Measurements from ENCODE around the gene HACD4. TPM values are rescaled to one million over a fixed set of nuclear protein-coding genes. Genes with fewer than 3 reads are reported as not detected.

Gene HACD4
- total and polyA plus RNA-seq, 2 donors (not counting 3 experiments of a cell fraction or from before 2014, with no cell fraction given): 1.3 to 1.4 TPM

DNA sequence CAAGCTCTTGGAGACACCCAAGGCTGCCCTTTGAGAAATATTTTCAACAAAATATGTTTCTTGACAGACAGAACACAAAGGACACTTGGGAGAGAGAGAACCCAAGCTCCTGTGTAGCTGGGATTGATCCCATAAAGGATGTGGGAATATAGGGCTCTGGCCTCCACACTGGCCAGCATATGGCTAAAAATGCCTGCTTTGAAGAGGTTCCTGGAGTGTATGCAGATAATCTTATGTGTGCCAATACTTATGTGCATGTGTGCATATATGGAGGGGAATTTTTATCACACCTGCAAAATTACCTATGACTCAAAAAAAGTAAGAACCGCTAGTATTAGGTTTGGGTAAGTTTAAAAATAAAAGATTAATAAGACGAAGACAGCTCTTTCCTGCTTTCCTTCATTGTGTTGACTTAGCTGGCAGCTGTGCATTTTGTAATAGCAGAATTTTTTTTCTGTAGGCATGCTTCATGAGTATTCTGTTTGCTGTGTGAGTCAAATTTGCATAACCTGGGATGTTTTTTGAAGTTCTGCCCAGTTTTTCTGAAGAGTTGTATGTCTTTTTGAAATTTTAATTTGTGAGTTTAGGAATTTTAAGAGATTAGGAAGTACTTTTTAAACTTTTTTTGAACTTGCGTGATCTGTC is 42.6 kb downstream of the HACD4 start:
- no TSS peak for BruUV-seq (replicated peaks)
- Histone ChIP-seq H3K79me2 (ENCODE audit: control insufficient read depth, insufficient read depth, low read length) (no peaks in the 10 kb centered on the region), H3K9me3 (replicated peaks; ENCODE audit: control insufficient read depth, insufficient read depth, low read length) (no peaks in the 10 kb centered on the region), H3K4me1 (ENCODE audit: control insufficient read depth, extremely low read depth, insufficient read depth, low read length) (no peaks in the 10 kb centered on the region), H2AFZ (ENCODE audit: low read depth, low read length) (no peak overlapping the region), H3K27ac (ENCODE audit: insufficient read depth, low read depth, low read length) (no peak overlapping the region), H3K9me1 (replicated peaks; ENCODE audit: control insufficient read depth, extremely low read depth, insufficient read depth, low read length) (no peaks in the 10 kb centered on the region), H3K27me3 (ENCODE audit: control insufficient read depth in 2 of 2, insufficient read depth in 2 of 2, low read length in 2 of 2) (no peaks in the 10 kb centered on the region), H3K36me3 (ENCODE audit: control insufficient read depth in 2 of 2, extremely low read depth in 1 of 2, insufficient read depth in 2 of 2, low read length in 2 of 2) (peaks cover 2 to 10% of the 10 kb centered on the region in 2 experiments), H4K20me1 (replicated peaks; ENCODE audit: control insufficient read depth, extremely low read depth, insufficient read depth, low read length) (no peaks in the 10 kb centered on the region), H3K4me2 (ENCODE audit: insufficient read depth, low read length) (no peak overlapping the region), H3K4me3 (replicated peaks in 1 of 3; ENCODE audit: insufficient read depth in 1 of 3, low read depth in 1 of 3, low read length in 3 of 3) (no peak overlapping the region), H3K9ac (replicated peaks; ENCODE audit: extremely low read depth, insufficient read depth, low read length) (no peak overlapping the region)
- ChIA-PET CTCF (interaction anchor here (1.7 kb wide), 1 partner anchor 48 kb away, joined by 4 read pairs; no protein-coding TSS in a partner anchor), POLR2A (no interaction called here)
- DNase-seq (ENCODE audit: low read depth, low spot score) (peak; percentile 37), FAIRE-seq (no peak)
- dilution Hi-C loops (cut with MboI; ENCODE audit: extremely low pct_ligation_motif_present, low sequenced_read_pairs) (no loop called here), intact Hi-C loops (cut with micrococcal nuclease) (no loop called here)
- TF ChIP-seq, protein P1, sequence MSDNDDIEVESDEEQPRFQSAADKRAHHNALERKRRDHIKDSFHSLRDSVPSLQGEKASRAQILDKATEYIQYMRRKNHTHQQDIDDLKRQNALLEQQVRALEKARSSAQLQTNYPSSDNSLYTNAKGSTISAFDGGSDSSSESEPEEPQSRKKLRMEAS (IDR thresholded peaks at IDR 0.05; ENCODE audit: insufficient read depth, insufficient read length): no peak
- TF ChIP-seq MYC (IDR thresholded peaks at IDR 0.05; ENCODE audit: low read depth, low read length): no peak
- no peak for TF ChIP-seq POLR2A (IDR thresholded peaks at IDR 0.05; ENCODE audit: low read depth, low read length)
- no peak for TF ChIP-seq JUN (IDR thresholded peaks at IDR 0.05; ENCODE audit: borderline replicate concordance, insufficient read depth, insufficient read length, low read depth)
- no peak for TF ChIP-seq EZH2 (IDR thresholded peaks at IDR 0.05; ENCODE audit: borderline replicate concordance, low read depth, low read length, severe bottlenecking)
- no peak for TF ChIP-seq POLR2AphosphoS5 (IDR thresholded peaks at IDR 0.05; ENCODE audit: insufficient read depth, low read depth, low read length)
- no peak for TF ChIP-seq GATA2 (IDR thresholded peaks at IDR 0.05; ENCODE audit: insufficient read depth, insufficient read length, low read depth, low read length)
- no peak for TF ChIP-seq FOS (IDR thresholded peaks at IDR 0.05; ENCODE audit: borderline replicate concordance, insufficient read depth, low read length)
- TF ChIP-seq, protein P2, sequence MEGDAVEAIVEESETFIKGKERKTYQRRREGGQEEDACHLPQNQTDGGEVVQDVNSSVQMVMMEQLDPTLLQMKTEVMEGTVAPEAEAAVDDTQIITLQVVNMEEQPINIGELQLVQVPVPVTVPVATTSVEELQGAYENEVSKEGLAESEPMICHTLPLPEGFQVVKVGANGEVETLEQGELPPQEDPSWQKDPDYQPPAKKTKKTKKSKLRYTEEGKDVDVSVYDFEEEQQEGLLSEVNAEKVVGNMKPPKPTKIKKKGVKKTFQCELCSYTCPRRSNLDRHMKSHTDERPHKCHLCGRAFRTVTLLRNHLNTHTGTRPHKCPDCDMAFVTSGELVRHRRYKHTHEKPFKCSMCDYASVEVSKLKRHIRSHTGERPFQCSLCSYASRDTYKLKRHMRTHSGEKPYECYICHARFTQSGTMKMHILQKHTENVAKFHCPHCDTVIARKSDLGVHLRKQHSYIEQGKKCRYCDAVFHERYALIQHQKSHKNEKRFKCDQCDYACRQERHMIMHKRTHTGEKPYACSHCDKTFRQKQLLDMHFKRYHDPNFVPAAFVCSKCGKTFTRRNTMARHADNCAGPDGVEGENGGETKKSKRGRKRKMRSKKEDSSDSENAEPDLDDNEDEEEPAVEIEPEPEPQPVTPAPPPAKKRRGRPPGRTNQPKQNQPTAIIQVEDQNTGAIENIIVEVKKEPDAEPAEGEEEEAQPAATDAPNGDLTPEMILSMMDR (IDR thresholded peaks at IDR 0.05; ENCODE audit: extremely low read depth in 1 of 2, insufficient read depth in 1 of 2, low read depth in 1 of 2, low read length in 2 of 2): no peak
